GM10266 (cell line): ENCODE results near the gene UNC5C.

Experiments
- DNase-seq: peaks from one replicate; pipeline ENCODE4 v3.0.0; 2012; ENCODE audit errors: extremely low spot score
- CTCF ChIP-seq: IDR thresholded peaks from 2 replicates; pipeline ENCODE4 v1.5.1; 2012; ENCODE audit warnings: mild to moderate bottlenecking, low read depth; ENCODE audit not compliant: control insufficient read depth, insufficient read depth; ENCODE audit errors: missing control alignments

Gene UNC5C

GRCh38 chr4:95232358-95233156 lies 316.2 kb downstream of the UNC5C start:
- TF ChIP-seq CTCF: no peak
- DNase-seq: no peak

- DNase-seq: no peak
- no peak for TF ChIP-seq CTCF
Measured at GRCh38 chr4:95231681-95232080, 317.1 kb downstream of the UNC5C start.

GRCh38 chr4:95225849-95226248 lies 322.9 kb downstream of the UNC5C start:
- TF ChIP-seq CTCF: no peak
- DNase-seq: no peak

- no peak for DNase-seq
- TF ChIP-seq CTCF: no peak
Measured at GRCh38 chr4:95224402-95224801, 324.4 kb downstream of the UNC5C start.

- TF ChIP-seq CTCF: no peak
- DNase-seq: no peak
Measured at GRCh38 chr4:95220205-95221175, 328.3 kb downstream of the UNC5C start.

GRCh38 chr4:95219109-95219508 lies 329.7 kb downstream of the UNC5C start:
- no peak for DNase-seq
- TF ChIP-seq CTCF: no peak
